HG03521 (cell line): ENCODE results near the gene SARNP.

Source experiments
- ATAC-seq: cut with Tn5 transposase; IDR thresholded peaks from one replicate; pipeline ENCODE4 v1.9.1; 2021; ENCODE audit warnings: mild to moderate bottlenecking, moderate library complexity; ENCODE audit not compliant: unreplicated experiment

Gene SARNP

DNA sequence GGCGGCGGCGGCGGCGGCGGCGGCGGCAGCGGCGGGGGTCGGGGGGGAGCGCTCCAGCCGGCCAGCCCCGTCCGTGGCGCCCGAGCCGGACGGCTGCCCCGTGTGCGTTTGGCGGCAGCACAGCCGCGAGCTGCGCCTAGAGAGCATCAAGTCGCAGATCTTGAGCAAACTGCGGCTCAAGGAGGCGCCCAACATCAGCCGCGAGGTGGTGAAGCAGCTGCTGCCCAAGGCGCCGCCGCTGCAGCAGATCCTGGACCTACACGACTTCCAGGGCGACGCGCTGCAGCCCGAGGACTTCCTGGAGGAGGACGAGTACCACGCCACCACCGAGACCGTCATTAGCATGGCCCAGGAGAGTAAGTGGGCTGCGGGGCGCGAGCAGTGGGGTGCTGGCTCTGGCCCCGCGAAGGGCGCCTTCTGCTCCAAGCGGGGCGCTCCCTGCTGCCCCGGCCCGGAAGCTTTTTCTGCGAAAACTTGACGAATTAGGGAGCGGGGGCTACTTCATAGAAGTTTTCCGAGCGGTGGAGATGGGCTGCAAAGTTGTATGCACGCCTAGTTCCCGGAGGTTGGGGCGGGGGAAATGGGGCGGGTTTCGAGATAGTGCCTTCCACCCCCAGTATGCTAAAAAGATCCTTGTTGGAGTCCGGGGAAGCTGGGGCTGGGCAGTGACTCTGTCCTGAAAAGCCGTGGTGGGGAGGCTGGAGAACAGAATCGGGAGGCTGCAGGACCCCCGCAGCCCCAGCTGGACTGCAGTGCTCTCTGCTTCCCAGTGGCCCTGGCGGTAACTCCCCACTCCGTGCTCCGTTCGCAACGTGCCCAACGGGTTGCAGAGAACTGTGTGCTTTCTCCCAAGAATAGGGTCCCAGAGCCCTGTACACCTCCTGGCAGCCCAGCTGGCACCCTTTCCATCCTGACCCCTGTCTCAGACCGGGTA is 73.9 kb downstream of the SARNP start:
- no peak for ATAC-seq

DNA sequence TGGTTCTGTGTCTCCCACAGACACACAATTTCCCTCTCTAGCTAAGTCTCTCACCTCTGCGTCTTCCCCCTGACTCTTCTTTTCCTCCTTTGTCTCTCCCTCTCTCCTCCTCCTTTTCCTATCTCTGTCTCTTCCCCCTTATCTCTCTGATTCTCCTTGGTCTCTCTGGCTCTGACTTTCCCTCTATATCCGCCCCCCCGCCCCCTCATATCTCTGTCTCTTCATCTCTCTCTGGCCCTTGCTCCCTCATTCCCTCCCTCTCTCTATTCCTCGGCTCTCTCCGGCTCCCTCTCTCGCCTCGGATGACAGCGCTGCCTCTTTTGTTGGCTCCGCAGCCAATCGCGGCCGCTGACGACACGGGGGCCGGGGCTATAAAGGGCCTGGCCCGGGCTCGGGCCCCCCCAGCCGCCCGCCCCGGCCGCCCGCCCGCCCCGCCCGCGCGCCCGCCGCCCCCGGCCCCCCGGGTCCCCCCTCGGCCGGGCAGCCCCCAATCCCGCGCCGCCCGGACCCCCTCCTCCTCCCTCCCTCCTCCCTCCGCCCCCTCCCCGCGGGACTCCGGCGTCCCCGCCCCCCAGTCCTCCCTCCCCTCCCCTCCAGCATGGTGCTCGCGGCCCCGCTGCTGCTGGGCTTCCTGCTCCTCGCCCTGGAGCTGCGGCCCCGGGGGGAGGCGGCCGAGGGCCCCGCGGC is 74.7 kb downstream of the SARNP start, which contains the start of gene GDF11:
TSS of gene GDF11 (plus strand) at position 404 of the 687 bp plus-strand sequence. CDS start at position 599, 195 bp downstream.
- ATAC-seq: no peak

DNA sequence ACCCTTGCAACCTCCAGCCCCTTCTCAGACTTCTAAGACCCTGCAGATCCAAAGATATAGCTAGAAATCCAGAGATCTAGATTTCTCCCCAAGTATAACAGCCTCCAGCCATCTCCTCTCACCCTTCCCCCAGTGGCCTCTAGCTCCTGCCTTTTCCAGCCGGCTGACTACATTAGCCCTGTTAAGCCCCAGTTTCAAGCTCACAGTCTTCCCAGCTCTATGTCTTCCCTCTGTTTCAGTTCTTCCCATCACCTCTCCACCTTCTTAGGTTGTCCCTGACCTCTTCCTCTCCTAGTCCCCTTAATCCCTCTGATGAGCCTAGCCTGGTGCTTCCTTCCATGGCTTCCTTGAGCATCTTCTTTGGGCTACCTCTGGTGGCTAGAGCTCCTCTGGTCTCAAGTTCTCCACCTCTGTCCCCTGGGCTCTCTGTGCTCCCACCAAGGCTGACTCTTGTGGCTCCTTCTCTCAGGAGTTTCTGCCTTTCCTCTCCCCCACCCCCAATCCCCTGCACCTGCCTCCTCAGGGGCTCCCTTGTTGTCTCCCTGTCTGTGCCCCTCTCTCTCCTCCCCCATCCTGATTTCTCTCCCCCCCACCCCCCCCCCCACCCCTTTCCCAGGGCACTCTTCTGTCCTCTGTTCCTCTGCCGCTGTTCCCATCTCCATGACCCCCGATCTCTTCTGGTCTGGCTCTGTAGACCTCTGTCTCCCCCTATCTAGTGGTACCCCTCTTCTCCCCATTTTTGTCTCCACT is 75.4 kb downstream of the SARNP start:
- ATAC-seq: no peak

DNA sequence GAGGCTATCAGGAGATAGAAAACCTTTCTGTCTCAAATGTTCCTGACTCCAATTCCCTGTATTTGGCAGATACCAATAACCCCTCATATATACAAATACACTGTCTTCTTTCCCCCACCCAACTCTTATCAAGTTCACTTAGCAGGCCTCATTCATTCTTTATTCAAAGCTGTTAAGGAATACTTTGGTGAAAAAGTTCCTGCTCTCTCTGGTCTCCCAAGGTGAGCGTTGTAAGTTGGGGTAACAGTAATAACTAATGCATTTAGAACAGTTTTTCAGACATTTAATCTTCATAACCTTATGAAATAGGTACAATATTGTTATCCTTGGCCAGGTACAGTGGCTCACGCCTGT is 78.5 kb downstream of the SARNP start:
- no peak for ATAC-seq

DNA sequence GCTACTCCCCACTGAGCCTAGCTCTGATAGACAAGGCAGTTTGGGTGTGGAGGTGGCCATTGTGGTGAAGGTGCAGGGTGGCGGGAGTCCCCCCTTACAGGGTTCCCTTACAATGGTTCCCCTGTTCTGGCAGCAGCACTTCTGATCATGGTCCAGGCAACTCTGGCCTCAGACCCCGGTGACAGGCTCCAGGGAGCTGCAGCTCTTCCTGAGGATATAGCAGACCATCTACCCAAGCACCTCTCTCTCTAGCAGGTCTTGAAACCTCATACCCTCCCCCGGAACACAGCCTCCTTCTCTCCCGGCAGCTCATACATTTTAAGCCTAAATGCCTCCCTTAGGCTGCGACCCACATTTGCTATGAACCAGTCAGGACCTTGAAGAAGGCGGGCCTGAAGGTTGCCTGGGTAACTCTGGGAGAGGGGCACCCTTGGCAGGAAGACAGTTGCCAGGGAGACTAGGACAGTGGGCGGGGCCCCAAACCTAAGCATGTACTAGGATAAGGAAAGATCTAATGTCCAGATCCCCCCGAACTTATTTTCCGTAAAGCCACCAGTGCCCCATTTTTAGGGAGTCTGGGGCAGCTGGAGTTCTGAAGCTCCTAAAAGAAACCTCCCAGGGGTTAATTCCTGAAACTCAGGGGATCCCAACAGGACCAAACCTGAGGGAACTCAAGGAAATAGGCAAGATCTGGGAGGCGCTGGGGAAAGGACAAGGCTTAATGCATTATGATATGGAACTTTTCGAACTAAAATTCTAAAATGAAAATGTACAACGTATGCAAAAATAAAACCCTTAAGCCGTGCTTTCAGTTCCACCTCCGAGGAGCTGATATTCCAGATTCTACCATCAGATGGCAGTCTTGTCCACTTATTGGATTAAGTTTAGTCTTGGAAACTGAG is 79.2 kb downstream of the SARNP start:
- ATAC-seq: peak; percentile 77

DNA sequence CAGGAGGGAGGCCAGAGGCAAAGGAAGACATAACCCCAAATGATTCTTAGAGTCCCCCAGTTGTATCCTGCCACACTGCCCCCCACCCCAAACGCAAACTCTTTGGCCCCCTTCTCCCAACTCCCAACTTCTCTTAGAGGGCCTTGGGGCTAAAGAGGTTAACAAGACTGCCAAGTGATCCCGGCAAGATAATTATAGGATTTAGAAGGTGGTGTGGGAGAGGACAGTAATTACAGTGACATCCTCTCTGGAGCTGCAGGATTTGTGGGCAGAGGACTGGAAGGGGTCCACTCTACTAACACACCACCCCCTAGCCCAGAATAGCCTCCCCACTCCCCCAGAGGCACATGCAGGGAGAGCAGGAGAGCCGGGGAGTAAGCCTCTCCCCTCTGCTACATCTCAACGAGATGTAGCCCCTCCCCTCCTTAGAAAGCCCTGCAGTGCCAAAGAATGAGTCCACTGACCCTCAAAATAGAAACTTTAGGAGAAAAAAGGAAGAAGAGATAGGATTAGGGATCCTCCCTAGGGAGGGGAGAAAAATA is 79.9 kb downstream of the SARNP start:
- ATAC-seq: no peak

DNA sequence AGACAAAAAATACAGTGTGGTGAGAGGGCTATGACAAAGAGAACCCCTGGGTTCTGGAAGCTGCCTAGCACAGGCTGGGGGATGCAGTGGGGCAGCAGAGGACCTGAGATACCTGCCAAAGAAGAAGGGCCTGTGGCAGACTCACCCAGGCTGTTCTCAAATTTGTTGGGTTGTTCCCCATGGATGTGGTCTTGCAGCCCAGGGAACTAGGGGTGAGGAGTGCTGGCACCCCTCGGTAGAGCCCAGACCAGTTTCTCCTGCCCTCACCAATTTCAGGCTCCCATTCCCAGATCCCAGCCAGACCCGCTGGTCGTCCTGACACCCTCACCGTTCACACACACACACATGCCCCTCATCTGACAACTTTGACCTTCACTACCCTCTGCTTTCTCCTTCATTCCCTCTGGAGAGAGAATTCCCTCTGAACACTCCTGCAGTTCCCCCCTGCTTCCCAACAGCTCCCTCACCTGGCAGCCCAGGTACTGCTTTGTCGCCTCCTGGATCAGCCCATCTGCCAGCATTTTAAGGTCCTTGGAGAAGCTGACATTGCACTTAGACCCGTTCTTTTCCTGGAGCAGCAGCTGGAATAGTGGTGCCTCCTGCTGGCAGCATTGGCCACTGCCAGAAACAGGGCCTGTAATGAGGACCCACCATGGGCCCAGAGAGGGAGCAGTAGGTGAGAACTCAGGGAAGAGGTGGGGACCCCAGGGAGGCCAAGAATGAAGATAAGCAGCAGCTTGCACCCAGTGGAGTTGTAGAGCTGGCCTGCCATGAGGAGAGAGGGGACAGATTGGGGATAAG is 80.5 kb downstream of the SARNP start:
- peak; percentile 35 for ATAC-seq

DNA sequence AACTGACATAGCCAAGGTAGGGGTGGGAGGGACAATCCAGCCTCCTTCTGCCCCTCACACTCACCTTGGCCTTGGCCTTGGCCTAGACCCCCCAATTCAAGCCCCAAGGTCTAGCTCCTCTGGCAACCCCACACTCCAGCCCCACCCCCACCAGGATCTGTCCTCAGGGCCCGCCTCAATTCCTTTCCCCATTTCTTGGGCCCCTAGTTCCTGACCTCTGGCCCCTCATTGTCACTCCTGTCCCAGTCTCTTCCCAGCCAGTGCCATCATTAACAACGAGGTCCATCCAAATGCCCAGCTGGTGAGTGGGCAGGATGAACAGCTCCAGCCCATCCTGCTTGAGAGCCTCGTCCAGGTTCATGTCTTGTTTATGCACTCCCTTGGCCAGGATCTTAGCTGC is 81.4 kb downstream of the SARNP start:
- no peak for ATAC-seq

DNA sequence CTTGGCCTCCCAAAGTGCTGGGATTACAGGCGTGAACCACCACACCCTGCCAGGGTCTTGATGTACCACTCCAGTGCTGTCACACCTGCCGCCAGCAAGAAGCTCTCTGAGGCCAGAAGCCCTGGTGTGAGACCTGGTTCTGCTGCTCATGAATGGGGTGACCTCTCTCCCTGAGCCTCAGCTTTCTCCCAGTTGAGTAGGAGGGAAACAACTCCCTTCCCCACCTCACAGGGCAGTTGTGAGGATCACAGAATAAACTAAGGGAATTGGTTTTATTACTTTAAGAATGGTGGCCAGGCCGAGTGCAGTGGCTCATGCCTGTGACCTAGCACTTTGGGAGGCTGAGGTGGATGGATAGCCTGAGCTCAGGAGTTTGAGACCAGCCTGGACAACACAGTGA is 82.9 kb downstream of the SARNP start:
- ATAC-seq: no peak

DNA sequence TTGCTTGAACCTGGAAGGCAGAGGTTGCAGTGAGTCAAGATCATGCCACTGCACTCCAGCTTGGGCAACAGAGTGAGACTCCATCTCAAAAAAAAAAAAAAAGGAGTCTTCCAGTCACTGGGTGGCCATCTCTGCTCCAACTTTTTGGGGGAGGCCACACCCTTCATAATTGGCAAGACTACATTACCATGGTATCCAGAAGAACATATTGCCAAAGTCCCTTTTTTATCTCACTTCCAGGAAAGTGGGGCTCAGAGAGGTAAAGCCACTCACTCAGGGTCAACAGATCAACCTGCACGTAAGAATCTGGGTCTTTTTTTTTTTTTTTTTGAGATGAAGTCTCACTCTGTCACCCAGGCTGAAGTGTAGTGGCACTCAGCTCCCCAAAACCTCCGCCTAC is 83.7 kb downstream of the SARNP start:
- ATAC-seq: no peak

DNA sequence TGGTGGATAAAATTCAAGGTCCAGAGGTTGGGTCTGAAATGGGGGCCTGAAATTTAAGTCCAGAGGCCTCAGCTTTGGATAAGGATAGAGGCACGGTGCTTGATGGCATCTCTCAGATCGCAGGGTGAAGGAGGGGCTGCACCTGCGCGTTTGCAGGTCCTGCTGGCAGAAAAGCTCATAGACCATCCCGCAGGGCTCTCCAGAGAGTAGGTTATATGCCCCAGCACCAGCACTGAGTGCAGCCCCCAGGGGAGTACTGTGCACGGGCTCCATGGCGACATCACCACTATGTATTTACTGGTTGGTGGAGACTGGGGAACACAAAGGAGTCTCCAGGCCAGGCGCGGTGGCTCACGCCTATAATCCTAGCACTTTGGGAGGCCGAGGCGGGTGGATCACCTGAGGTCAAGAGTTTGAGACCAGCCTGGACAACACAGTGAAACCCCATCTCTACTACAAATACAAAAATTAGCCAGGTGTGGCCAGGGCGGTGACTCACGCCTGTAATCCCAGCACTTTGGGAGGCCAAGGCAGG is 84.4 kb downstream of the SARNP start:
- ATAC-seq: no peak

DNA sequence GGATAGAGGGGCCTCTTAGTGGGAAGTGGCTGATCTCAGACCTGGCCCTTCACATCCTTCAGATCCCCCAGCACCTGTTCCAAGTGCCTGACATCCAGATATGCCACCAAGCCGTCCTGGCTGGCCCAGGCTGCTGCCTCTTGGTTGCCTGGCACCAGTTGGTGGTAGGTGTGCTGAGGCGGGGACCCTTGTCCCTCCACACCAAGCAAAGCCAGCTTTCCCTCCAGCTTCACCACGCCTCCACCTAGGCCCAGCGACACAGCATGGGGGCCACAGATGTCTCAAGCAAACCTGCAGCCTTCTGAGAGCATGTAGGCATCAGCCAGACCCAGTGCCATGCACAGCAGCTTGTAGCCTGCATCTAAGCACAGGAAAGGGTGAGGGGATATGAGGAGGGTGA is 85.2 kb downstream of the SARNP start:
- no peak for ATAC-seq

DNA sequence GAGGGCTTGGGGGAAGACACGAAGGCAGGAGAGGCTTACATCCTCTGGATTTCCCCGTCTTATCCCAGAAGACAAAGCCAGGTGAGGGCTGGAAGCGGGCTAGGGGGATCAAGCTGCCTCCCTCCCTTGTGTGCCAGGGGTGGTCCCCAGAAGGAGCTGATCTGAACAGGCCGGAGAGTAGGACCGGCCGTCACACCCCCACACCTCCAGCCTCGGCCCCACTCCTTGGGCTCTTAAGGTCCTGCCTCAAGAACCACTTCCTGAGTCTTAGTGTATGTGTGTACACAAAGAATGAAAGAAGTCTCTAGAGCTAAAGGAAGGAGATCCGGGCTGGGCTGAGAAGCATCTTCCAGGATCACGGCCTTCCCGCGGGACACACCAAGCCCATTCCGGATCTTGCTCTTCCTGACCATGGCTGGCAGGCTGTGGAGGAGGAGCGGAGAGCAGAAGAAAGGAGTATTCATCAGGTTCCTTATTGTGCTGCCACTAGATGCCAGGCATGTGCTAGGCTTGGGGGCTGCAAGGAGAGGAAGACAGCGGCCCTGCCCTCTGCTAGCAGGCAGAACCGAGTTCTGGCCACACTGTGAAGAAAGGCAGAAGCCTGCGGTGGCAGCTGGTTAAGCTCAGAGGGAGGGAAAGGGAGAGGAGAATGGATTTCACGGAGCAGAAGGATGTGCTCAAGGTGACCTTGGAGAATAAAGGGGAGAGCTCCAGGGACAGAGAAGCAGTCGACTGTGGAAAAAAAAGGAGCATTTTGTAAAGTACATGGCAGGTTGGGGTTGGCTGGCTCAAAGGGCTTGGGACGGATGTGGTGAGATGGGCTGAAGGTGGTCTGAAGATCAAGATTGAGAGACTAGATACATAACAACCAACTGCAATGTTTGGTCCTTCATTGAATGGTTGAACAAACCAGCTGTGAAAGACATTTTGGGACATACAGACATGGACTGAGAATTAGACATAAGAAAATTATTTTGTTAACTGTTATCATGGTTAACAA is 87.4 kb downstream of the SARNP start:
- ATAC-seq: peak; percentile 43

DNA sequence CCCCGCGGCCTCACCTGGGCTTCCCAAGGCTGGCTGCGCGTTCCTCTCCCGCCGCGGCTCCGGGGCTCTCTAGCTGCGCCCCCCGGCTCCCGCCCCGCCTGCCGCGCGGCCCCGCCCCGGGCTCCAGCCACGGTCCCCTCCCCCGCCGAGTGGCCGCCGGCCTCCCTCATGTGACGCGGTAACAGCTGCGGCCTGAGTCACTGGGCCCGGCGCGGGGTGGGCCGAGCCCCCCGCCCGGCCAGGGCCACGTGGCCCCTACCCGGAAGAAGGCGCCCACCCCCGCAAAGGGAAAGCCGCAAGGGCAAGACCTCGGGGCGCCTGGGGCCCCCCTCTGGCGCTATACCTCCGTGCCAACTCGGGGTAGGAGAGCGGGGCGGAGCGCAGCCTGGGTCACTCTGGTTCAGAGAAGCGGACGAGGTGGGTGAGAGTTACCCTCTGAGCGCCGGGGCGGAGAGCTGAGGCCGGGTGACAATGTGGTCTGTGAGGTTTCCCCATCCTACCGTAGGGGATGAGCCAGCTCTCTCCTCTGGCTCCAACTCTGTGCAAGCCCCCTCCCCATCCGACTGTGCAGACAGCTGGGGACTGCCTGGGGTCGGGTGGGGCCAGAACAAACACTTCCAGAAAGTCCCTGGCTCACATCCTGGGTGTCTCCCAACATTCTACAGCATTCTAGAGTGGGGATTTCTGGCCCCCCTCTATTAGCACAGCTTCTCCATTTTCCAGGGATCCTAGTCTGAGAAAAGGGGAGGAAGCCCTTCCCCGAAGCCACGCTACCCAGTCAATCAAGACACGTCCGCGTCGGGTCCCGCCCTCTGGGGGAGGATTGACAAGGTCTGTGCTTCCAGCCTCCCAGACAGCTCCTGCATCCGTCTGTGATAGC is 88.3 kb downstream of the SARNP start, which contains the start of gene CD63:
TSS of gene CD63 (minus strand) at position 71 of the 880 bp plus-strand sequence. CDS start 668 bp downstream, outside the sequence.
- ATAC-seq: peak; percentile 68

DNA sequence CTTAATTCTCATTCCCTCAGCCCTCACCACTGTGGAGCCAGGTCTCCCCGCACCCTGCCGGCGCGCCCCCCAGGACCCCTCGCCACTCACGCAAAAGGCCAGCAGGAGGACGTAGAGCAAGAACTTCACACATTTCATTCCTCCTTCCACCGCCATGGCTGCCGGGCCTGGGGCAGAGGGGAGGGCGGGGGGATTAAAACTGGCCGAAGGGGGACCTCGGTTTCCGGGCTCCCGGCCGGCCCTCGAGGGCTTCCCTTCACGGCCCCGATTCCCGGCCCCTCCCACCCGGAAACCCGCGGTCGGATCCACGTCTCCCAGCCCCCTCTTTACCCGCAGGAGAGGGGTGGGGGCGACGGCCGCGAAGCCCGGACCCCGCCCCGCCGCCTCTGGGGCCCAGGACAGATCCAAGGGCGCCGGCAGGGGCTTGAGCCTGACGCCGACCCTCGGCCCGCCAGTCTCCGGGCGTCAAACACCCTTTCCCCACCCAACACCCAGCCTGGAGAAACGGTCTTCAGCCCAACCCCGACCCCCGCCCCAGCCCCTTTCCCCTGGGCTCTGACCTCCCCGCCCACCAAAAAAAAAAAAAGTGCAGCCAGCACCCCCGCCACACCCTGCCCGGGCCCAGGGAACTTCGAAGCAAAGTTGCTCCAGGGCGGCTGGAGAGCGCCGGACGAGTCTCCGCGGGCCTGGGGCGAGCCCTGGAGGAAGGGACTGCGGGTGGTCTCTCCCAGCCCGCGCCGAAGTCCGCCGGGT is 89.2 kb downstream of the SARNP start:
- no peak for ATAC-seq

DNA sequence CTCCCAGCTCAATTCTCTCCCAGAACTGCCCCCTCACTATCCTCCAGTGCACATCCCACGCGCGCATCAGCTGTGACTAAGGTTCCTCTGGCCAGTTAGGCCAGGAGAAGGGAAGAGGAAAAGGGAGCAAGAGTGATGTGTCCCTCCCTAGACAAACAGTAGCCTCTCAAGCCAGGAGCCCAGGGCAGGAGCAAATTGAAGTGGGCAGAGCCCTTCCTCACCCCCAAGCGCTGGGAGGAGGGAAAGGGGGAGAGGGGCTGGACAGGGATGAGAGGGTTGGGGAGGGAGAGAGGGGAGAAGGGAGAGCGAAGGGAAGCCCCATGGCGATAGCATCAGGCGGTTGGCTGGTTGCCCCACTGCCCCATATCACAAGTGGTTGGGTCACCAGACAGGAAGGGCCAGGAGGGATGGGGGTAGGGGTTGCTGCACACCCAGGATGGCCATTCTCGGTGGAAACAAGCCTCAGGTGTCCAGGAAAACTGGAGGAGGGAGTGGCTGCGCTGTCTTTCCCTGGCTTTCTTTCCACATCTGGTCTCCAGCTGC is 89.8 kb downstream of the SARNP start:
- ATAC-seq: no peak
